ENCODE results near the gene C2orf74. TPM values are rescaled to one million over a fixed set of nuclear protein-coding genes. Genes with fewer than 3 reads are reported as not detected.
A peak's percentile ranks its signal among the peaks of the same experiment; 100 is the strongest.
"Not testable (repeated sequence)": the region's sequence is repeated elsewhere in the genome, so short reads cannot be mapped to it uniquely, and the experiment has no call there.

C2orf74 gene
- total and polyA plus RNA-seq, 9 donors = 16.4 to 30.8 (median 23.1) TPM

DNA sequence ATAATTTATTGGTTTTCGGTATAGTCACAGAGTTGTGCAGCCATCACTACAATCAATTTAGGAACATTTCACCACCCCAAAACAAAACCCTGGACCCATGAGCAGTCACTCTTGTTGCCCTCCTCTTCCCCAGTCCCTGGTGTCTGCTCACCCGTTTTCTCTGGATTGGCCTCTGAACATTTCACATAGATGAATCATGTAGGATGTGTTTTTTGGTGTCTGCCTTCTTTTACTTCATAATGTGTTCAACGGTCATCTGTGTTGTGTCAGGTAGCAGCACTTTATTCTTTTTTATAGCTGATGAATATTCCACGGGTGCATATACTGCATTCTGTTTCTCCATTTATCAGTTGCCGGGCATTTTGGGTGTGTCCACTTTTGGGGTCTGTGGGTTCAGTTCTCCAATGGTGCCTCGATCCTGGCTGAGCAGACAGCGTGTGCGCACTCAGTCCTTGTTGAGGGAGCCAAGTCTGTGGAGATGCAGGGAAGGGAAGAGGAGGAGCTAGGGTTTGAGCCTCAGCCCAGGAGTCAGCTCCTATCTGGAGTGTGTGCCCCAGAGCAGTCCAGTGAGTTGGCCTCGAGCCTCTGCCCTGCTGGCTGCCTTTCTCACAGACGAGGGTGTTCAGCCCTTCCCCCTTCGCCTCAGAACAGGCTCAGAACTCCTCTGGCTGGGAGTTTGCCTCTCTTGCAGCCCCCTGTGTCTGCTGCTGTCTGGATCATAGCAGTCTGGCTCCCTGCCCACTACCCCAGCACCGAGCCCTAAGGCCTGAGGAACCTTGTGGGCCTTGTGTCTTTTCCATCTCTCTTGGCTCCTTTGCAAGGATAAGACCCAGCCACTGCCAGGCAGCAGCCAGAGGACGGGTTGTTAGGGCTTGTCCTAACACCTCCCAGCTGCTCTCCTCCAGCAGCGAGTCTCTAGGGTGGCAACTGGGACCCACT is 18.0 kb downstream of the C2orf74 start:
- H3K27me3 ChIP-seq (ENCODE audit: control insufficient read depth, insufficient read depth, low read length) = no peaks in the 10 kb centered on the region
- WGBS (ENCODE audit: insufficient coverage) = 44% methylated on average over 9 of the region's 14 CpGs
- peaks cover 30% of the 10 kb centered on the region for H3K4me1 ChIP-seq (ENCODE audit: control insufficient read depth, insufficient read depth, low read length)
- DNase-seq = peak; percentile 69
- H3K36me3 ChIP-seq (ENCODE audit: control insufficient read depth, insufficient read depth, low read length) = peaks cover 53% of the 10 kb centered on the region
- H3K27ac ChIP-seq (ENCODE audit: low read length) = no peak overlapping the region
- no peaks in the 10 kb centered on the region for H3K9me3 ChIP-seq (replicated peaks; ENCODE audit: control insufficient read depth, low read depth, low read length)
- no peak overlapping the region for H3K4me3 ChIP-seq (ENCODE audit: low read length)

DNA sequence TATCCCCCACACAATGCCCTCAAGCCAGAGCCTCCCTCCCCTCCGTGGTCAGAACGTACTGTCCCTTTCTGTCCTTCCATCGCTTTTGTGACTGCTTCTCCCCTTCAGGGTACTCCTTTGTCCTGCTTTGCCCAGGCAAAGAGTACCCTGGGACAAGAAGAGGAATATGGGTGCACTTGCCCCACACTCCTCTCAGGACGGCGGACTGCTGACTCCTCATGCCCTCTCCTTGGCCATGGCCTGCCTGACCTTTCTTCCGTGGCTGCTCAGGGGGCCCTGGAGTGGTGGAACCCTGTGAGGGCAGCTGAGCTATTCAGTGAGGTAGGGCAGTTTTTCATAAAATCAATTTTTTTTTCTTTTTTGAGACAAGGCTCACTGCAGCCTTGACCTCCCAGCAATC is 18.7 kb downstream of the C2orf74 start:
- no peaks in the 10 kb centered on the region for H3K9me3 ChIP-seq (replicated peaks; ENCODE audit: control insufficient read depth, low read depth, low read length)
- H3K36me3 ChIP-seq (ENCODE audit: control insufficient read depth, insufficient read depth, low read length) = peaks cover 60% of the 10 kb centered on the region
- no peak for DNase-seq
- H3K27me3 ChIP-seq (ENCODE audit: control insufficient read depth, insufficient read depth, low read length) = no peaks in the 10 kb centered on the region
- no peak overlapping the region for H3K4me3 ChIP-seq (ENCODE audit: low read length)
- no peak overlapping the region for H3K27ac ChIP-seq (ENCODE audit: low read length)
- WGBS (ENCODE audit: insufficient coverage) = 82% methylated on average over 3 of the region's 6 CpGs
- peaks cover 30% of the 10 kb centered on the region for H3K4me1 ChIP-seq (ENCODE audit: control insufficient read depth, insufficient read depth, low read length)

- peaks cover 26% of the 10 kb centered on the region for H3K4me1 ChIP-seq (ENCODE audit: control insufficient read depth, insufficient read depth, low read length)
- peaks cover 62% of the 10 kb centered on the region for H3K36me3 ChIP-seq (ENCODE audit: control insufficient read depth, insufficient read depth, low read length)
- H3K27ac ChIP-seq (ENCODE audit: low read length) = no peak overlapping the region
- WGBS (ENCODE audit: insufficient coverage) = 63% methylated on average over 6 of the region's 10 CpGs
- H3K9me3 ChIP-seq (replicated peaks; ENCODE audit: control insufficient read depth, low read depth, low read length) = no peaks in the 10 kb centered on the region
- no peak overlapping the region for H3K4me3 ChIP-seq (ENCODE audit: low read length)
- no peak for DNase-seq
- H3K27me3 ChIP-seq (ENCODE audit: control insufficient read depth, insufficient read depth, low read length) = no peaks in the 10 kb centered on the region
Measured at GRCh38 chr2:61181382-61182058, 19.5 kb downstream of the C2orf74 start.

- peaks cover 65% of the 10 kb centered on the region for H3K36me3 ChIP-seq (ENCODE audit: control insufficient read depth, insufficient read depth, low read length)
- H3K27me3 ChIP-seq (ENCODE audit: control insufficient read depth, insufficient read depth, low read length) = no peaks in the 10 kb centered on the region
- H3K4me1 ChIP-seq (ENCODE audit: control insufficient read depth, insufficient read depth, low read length) = peaks cover 26% of the 10 kb centered on the region
- no peak overlapping the region for H3K27ac ChIP-seq (ENCODE audit: low read length)
- WGBS (ENCODE audit: insufficient coverage) = 85% methylated on average over 6 of the region's 6 CpGs
- H3K9me3 ChIP-seq (replicated peaks; ENCODE audit: control insufficient read depth, low read depth, low read length) = no peaks in the 10 kb centered on the region
- no peak for DNase-seq
- no peak overlapping the region for H3K4me3 ChIP-seq (ENCODE audit: low read length)
Measured at GRCh38 chr2:61182059-61182383, 20.0 kb downstream of the C2orf74 start.

- Histone ChIP-seq H3K36me3 (ENCODE audit: control insufficient read depth, insufficient read depth, low read length) (peaks cover 78% of the 10 kb centered on the region), H3K9me3 (replicated peaks; ENCODE audit: control insufficient read depth, low read depth, low read length) (no peaks in the 10 kb centered on the region), H3K4me3 (ENCODE audit: low read length) (no peak overlapping the region), H3K27me3 (ENCODE audit: control insufficient read depth, insufficient read depth, low read length) (no peaks in the 10 kb centered on the region), H3K4me1 (ENCODE audit: control insufficient read depth, insufficient read depth, low read length) (peaks cover 16% of the 10 kb centered on the region), H3K27ac (ENCODE audit: low read length) (no peak overlapping the region)
- DNase-seq = no peak
- WGBS (ENCODE audit: insufficient coverage) = 100% methylated on average over 1 of the region's 3 CpGs
Measured at GRCh38 chr2:61183795-61184194, 21.8 kb downstream of the C2orf74 start.

- DNase-seq = no peak
- H3K9me3 ChIP-seq (replicated peaks; ENCODE audit: control insufficient read depth, low read depth, low read length) = no peaks in the 10 kb centered on the region
- H3K4me3 ChIP-seq (ENCODE audit: low read length) = no peak overlapping the region
- H3K36me3 ChIP-seq (ENCODE audit: control insufficient read depth, insufficient read depth, low read length) = peaks cover 77% of the 10 kb centered on the region
- no peaks in the 10 kb centered on the region for H3K27me3 ChIP-seq (ENCODE audit: control insufficient read depth, insufficient read depth, low read length)
- no peak overlapping the region for H3K27ac ChIP-seq (ENCODE audit: low read length)
- peaks cover 12% of the 10 kb centered on the region for H3K4me1 ChIP-seq (ENCODE audit: control insufficient read depth, insufficient read depth, low read length)
- no CpG with 5 or more reads among the region's 3 CpGs for WGBS (ENCODE audit: insufficient coverage)
Measured at GRCh38 chr2:61184263-61184662, 22.3 kb downstream of the C2orf74 start.

DNA sequence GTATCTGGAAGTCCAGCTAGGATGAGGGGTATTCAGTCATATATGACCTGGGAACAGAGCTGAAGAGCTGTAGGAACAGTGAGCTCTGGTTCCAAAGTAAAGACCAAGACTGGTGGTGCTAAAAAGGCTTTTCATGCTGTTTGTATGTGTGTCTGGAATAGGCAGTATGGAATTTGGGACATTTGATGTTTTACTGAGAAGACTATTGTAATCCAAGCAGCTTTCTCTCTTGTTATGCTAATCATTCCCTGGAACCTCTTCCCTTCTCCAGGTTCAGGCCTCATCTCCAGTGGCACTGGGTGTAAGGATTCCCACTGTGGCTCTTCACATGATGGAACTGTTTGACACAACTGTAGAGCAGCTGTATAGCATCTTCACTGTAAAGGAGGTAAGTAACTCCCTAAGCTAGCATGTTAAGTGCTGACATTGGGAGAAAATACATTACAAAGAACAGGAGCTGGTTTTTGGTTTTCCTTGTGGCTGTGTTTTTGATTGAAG is 23.3 kb downstream of the C2orf74 start:
- Histone ChIP-seq H3K27me3 (ENCODE audit: control insufficient read depth, insufficient read depth, low read length) (no peaks in the 10 kb centered on the region), H3K36me3 (ENCODE audit: control insufficient read depth, insufficient read depth, low read length) (peaks cover 78% of the 10 kb centered on the region), H3K9me3 (replicated peaks; ENCODE audit: control insufficient read depth, low read depth, low read length) (no peaks in the 10 kb centered on the region), H3K27ac (ENCODE audit: low read length) (no peak overlapping the region), H3K4me1 (ENCODE audit: control insufficient read depth, insufficient read depth, low read length) (peaks cover 5% of the 10 kb centered on the region), H3K4me3 (ENCODE audit: low read length) (no peak overlapping the region)
- DNase-seq = no peak

- no peaks in the 10 kb centered on the region for H3K4me1 ChIP-seq (ENCODE audit: control insufficient read depth, insufficient read depth, low read length)
- DNase-seq = no peak
- no peaks in the 10 kb centered on the region for H3K9me3 ChIP-seq (replicated peaks; ENCODE audit: control insufficient read depth, low read depth, low read length)
- no peaks in the 10 kb centered on the region for H3K27me3 ChIP-seq (ENCODE audit: control insufficient read depth, insufficient read depth, low read length)
- no CpG with 5 or more reads among the region's 4 CpGs for WGBS (ENCODE audit: insufficient coverage)
- H3K4me3 ChIP-seq (ENCODE audit: low read length) = no peak overlapping the region
- H3K36me3 ChIP-seq (ENCODE audit: control insufficient read depth, insufficient read depth, low read length) = peaks cover 72% of the 10 kb centered on the region
- no peak overlapping the region for H3K27ac ChIP-seq (ENCODE audit: low read length)
Measured at GRCh38 chr2:61187085-61187484, 25.1 kb downstream of the C2orf74 start.

- no peak for DNase-seq
- Histone ChIP-seq H3K4me3 (ENCODE audit: low read length) (no peak overlapping the region), H3K4me1 (ENCODE audit: control insufficient read depth, insufficient read depth, low read length) (no peaks in the 10 kb centered on the region), H3K27ac (ENCODE audit: low read length) (no peak overlapping the region), H3K36me3 (ENCODE audit: control insufficient read depth, insufficient read depth, low read length) (peaks cover 46% of the 10 kb centered on the region), H3K27me3 (ENCODE audit: control insufficient read depth, insufficient read depth, low read length) (no peaks in the 10 kb centered on the region), H3K9me3 (replicated peaks; ENCODE audit: control insufficient read depth, low read depth, low read length) (no peaks in the 10 kb centered on the region)
- WGBS (ENCODE audit: insufficient coverage) = 96% methylated on average over 2 of the region's 4 CpGs
Measured at GRCh38 chr2:61193670-61194561, 31.9 kb downstream of the C2orf74 start.

DNA sequence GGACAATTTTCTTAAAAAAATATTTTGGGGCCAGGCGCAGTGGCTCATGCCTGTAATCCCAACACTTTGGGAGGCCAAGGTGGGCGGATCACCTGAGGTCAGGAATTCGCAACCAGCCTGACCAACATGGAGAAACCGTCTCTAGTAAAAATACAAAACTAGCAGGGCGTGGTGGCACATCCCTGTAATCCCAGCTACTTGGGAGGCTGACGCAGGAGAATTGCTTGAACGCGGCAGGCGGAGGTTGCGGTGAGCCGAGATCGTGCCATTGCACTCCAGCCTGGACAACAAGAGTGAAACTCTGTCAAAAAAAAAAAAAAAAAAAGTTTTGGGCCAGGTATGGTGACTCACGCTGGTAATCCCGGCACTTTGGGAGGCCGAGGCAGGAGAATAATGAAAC is 32.7 kb downstream of the C2orf74 start:
- H3K4me3 ChIP-seq (ENCODE audit: low read length); H3K4me1 ChIP-seq (ENCODE audit: control insufficient read depth, insufficient read depth, low read length); DNase-seq; H3K27ac ChIP-seq (ENCODE audit: low read length); H3K9me3 ChIP-seq (replicated peaks; ENCODE audit: control insufficient read depth, low read depth, low read length); H3K27me3 ChIP-seq (ENCODE audit: control insufficient read depth, insufficient read depth, low read length): not testable (repeated sequence)
- WGBS (ENCODE audit: insufficient coverage) = 88% methylated on average over 11 of the region's 15 CpGs
- peaks cover 40% of the 10 kb centered on the region for H3K36me3 ChIP-seq (ENCODE audit: control insufficient read depth, insufficient read depth, low read length)
